BE2C (cell line): ENCODE results near the gene GPR39.

Source experiments
- DNase-seq: peaks from one replicate; pipeline ENCODE4 v3.0.0-alpha.2; 2020
- H3K27me3 ChIP-seq: fragments of 250-450 bp; sonication (Bioruptor Pico); 2 replicates; pipeline ENCODE4 v1.5.1; 2020; ENCODE audit warnings: mild to moderate bottlenecking
- H3K36me3 ChIP-seq: fragments of 250-450 bp; sonication (Bioruptor Pico); 2 replicates; pipeline ENCODE4 v1.5.1; 2020; ENCODE audit warnings: mild to moderate bottlenecking
- H3K4me1 ChIP-seq: fragments of 250-450 bp; sonication (Bioruptor Pico); 2 replicates; pipeline ENCODE4 v1.5.1; 2020
- H3K4me3 ChIP-seq: 2 replicates; pipeline ENCODE4 v1.5.1; 2011; ENCODE audit warnings: low read depth, low read length
- H3K9me3 ChIP-seq: fragments of 250-450 bp; sonication (Bioruptor Pico); 2 replicates; pipeline ENCODE4 v1.5.1; 2020
- CTCF ChIP-seq: IDR thresholded peaks from 2 replicates; pipeline ENCODE4 v1.5.1; 2012; ENCODE audit warnings: mild to moderate bottlenecking, low read depth, low read length

Gene GPR39

GRCh38 chr2:132593171-132593570 lies 176.6 kb downstream of the GPR39 start:
- Histone ChIP-seq H3K36me3 (no peaks in the 10 kb centered on the region), H3K4me3 (no peak overlapping the region), H3K27me3 (no peaks in the 10 kb centered on the region), H3K9me3 (no peaks in the 10 kb centered on the region), H3K4me1 (no peaks in the 10 kb centered on the region)
- no peak for TF ChIP-seq CTCF
- no peak for DNase-seq

GRCh38 chr2:132595186-132595585 lies 178.6 kb downstream of the GPR39 start:
- Histone ChIP-seq H3K4me3 (no peak overlapping the region), H3K36me3 (no peaks in the 10 kb centered on the region), H3K27me3 (no peaks in the 10 kb centered on the region), H3K9me3 (no peaks in the 10 kb centered on the region), H3K4me1 (no peaks in the 10 kb centered on the region)
- no peak for DNase-seq
- TF ChIP-seq CTCF = no peak

- Histone ChIP-seq H3K27me3 (no peaks in the 10 kb centered on the region), H3K4me1 (no peaks in the 10 kb centered on the region), H3K9me3 (no peaks in the 10 kb centered on the region), H3K4me3 (no peak overlapping the region), H3K36me3 (no peaks in the 10 kb centered on the region)
- TF ChIP-seq CTCF = no peak
- no peak for DNase-seq
These were observed 179.1 kb downstream of the GPR39 start for GRCh38 chr2:132595693-132596092.

GRCh38 chr2:132597166-132597565 lies 180.6 kb downstream of the GPR39 start:
- Histone ChIP-seq H3K9me3 (no peaks in the 10 kb centered on the region), H3K4me3 (no peak overlapping the region), H3K4me1 (no peaks in the 10 kb centered on the region), H3K36me3 (no peaks in the 10 kb centered on the region), H3K27me3 (no peaks in the 10 kb centered on the region)
- no peak for TF ChIP-seq CTCF
- no peak for DNase-seq

GRCh38 chr2:132597831-132598230 lies 181.2 kb downstream of the GPR39 start:
- no peaks in the 10 kb centered on the region for H3K27me3 ChIP-seq
- no peaks in the 10 kb centered on the region for H3K36me3 ChIP-seq
- no peak overlapping the region for H3K4me3 ChIP-seq
- H3K4me1 ChIP-seq = no peaks in the 10 kb centered on the region
- H3K9me3 ChIP-seq = no peaks in the 10 kb centered on the region
- no peak for TF ChIP-seq CTCF
- DNase-seq = no peak

GRCh38 chr2:132598536-132598935 lies 181.9 kb downstream of the GPR39 start:
- Histone ChIP-seq H3K9me3 (no peaks in the 10 kb centered on the region), H3K27me3 (no peaks in the 10 kb centered on the region), H3K4me3 (no peak overlapping the region), H3K4me1 (no peaks in the 10 kb centered on the region), H3K36me3 (no peaks in the 10 kb centered on the region)
- TF ChIP-seq CTCF = no peak
- DNase-seq = no peak
